Endodermal cell (in vitro differentiated cells): ENCODE results near the gene HUS1B. TPM values are rescaled to one million over a fixed set of nuclear protein-coding genes. Genes with fewer than 3 reads are reported as not detected.

Experiments
- DNase-seq: peaks from one replicate; pipeline ENCODE4 v3.0.0-alpha.2; 2017
- H3K27ac ChIP-seq: 2 replicates; pipeline ENCODE4 v1.5.1; 2013; ENCODE audit warnings: mild to moderate bottlenecking, low read depth, low read length, moderate library complexity
- H3K27me3 ChIP-seq: 2 replicates; pipeline ENCODE4 v1.6.1; 2013; ENCODE audit warnings: mild to moderate bottlenecking, low read length, moderate library complexity; ENCODE audit not compliant: insufficient read depth, control insufficient read depth, poor library complexity, severe bottlenecking
- H3K36me3 ChIP-seq: 2 replicates; pipeline ENCODE4 v1.7.0; 2013; ENCODE audit warnings: mild to moderate bottlenecking, low read length, moderate library complexity; ENCODE audit not compliant: control insufficient read depth, insufficient read depth
- H3K4me1 ChIP-seq: one replicate; pipeline ENCODE4 v1.7.0; 2013; ENCODE audit warnings: low read length; ENCODE audit not compliant: control insufficient read depth, insufficient read depth
- H3K4me3 ChIP-seq: 2 replicates; pipeline ENCODE4 v1.5.1; 2013; ENCODE audit warnings: mild to moderate bottlenecking, low read length, moderate library complexity
- H3K9ac ChIP-seq: 2 replicates; pipeline ENCODE4 v1.6.1; 2013; ENCODE audit warnings: mild to moderate bottlenecking, low read length, moderate library complexity; ENCODE audit not compliant: poor library complexity, severe bottlenecking; ENCODE audit errors: extremely low read depth
- H3K9me3 ChIP-seq: 2 replicates; pipeline ENCODE4 v1.6.1; 2013; ENCODE audit warnings: mild to moderate bottlenecking, low read length, moderate library complexity; ENCODE audit not compliant: control insufficient read depth
- H3K27ac Mint-ChIP-seq: 2 replicates; pipeline ENCODE4 v1.8.0; 2020; ENCODE audit warnings: mixed read lengths
- H3K27me3 Mint-ChIP-seq: 2 replicates; pipeline ENCODE4 v1.8.0; 2021; ENCODE audit warnings: mild to moderate bottlenecking, mixed read lengths; ENCODE audit not compliant: insufficient read depth
- H3K36me3 Mint-ChIP-seq: 2 replicates; pipeline ENCODE4 v1.8.0; 2020; ENCODE audit warnings: low read depth, mixed read lengths
- H3K4me1 Mint-ChIP-seq: 2 replicates; pipeline ENCODE4 v1.8.0; 2020; ENCODE audit warnings: mixed read lengths
- H3K4me3 Mint-ChIP-seq: 2 replicates; pipeline ENCODE4 v1.8.0; 2020; ENCODE audit warnings: mild to moderate bottlenecking, moderate library complexity, mixed read lengths
- H3K9me3 Mint-ChIP-seq: 2 replicates; pipeline ENCODE4 v1.8.0; 2020; ENCODE audit warnings: mild to moderate bottlenecking, mixed read lengths
- CTCF ChIP-seq: fragments of 200-600 bp; sonication (generic); conservative IDR thresholded peaks from 2 replicates; pipeline ENCODE4 v1.5.0; 2021; ENCODE audit warnings: antibody characterized with exemption, mild to moderate bottlenecking
- WGBS, 2 experiments: methylation state at CpG; one replicate each; pipeline versions ENCODE4 v1.1.5 to v1.1.7; 2013; ENCODE audit warnings: missing lambda C conversion rate in 2 of 2, mixed read lengths in 1 of 2; ENCODE audit not compliant: insufficient coverage in 1 of 2, insufficient read length in 1 of 2; 5-methylcytosine and 5-hydroxymethylcytosine counted together
- total RNA-seq, 2 donors: library from RNA; stranded (reverse); fragmentation: NEBNext Ultra II Directional in 1 of 2; extraction: Animal tissue kit (Norgen Biotek cat#: 25700) in 1 of 2; gene quantifications; 2 replicates in 1 of 2; 3 replicates in 1 of 2; pipeline ENCODE4 v1.2.1, GENCODE V29; 2021

Gene HUS1B
- total RNA-seq, 2 donors from 2014 or later, result 1.0 to 1.1 TPM

- Mint-ChIP-seq H3K4me3 (no peak overlapping the region), H3K27me3 (no peaks in the 10 kb centered on the region), H3K9me3 (peaks cover 6% of the 10 kb centered on the region), H3K27ac (peak overlapping the region; percentile 53), H3K4me1 (peaks cover 13% of the 10 kb centered on the region), H3K36me3 (peaks cover 34% of the 10 kb centered on the region)
- Histone ChIP-seq H3K4me1 (peaks cover 2% of the 10 kb centered on the region), H3K36me3 (peaks cover 34% of the 10 kb centered on the region), H3K9me3 (peaks cover 5% of the 10 kb centered on the region), H3K4me3 (no peak overlapping the region), H3K27me3 (no peaks in the 10 kb centered on the region), H3K9ac (no peak overlapping the region), H3K27ac (no peak overlapping the region)
- no peak for DNase-seq
- TF ChIP-seq CTCF, result no peak
- WGBS, 2 experiments, result 89 to 94% methylated on average over 4 of the region's 4 CpGs
These were observed 36.0 kb downstream of the HUS1B start for GRCh38 chr6:620950-621349.

DNA sequence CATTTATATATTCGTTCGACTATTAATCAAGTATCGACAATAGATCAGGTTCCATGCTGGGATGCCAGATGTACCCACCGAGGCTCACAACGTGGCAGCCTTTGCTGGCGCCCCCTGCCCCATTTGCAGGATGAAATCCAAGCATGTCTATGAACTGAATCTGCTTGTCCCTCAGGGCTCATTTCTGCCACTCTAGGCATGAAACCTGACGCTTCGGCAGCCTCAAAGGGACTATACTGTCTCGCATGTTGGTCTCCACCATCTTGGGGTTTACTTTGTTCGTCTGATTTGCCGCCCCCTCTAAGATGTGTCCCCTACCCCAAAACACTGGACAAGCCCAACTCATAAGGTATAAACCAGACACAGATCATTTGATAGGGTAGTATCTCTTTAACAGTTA is 36.7 kb downstream of the HUS1B start:
- no peak for DNase-seq
- no peaks in the 10 kb centered on the region for H3K27me3 ChIP-seq
- WGBS, 2 experiments, result 92 to 98% methylated on average over 10 to 11 of the region's 11 CpGs
- no peak for TF ChIP-seq CTCF
- H3K36me3 Mint-ChIP-seq, result peaks cover 42% of the 10 kb centered on the region
- H3K9me3 ChIP-seq, result peaks cover 5% of the 10 kb centered on the region
- peaks cover 2% of the 10 kb centered on the region for H3K4me1 ChIP-seq
- no peak overlapping the region for H3K9ac ChIP-seq
- H3K27me3 Mint-ChIP-seq, result no peaks in the 10 kb centered on the region
- H3K9me3 Mint-ChIP-seq, result peaks cover 6% of the 10 kb centered on the region
- H3K36me3 ChIP-seq, result peaks cover 37% of the 10 kb centered on the region
- H3K4me3 Mint-ChIP-seq, result no peak overlapping the region
- no peak overlapping the region for H3K4me3 ChIP-seq
- no peak overlapping the region for H3K27ac ChIP-seq
- peaks cover 13% of the 10 kb centered on the region for H3K4me1 Mint-ChIP-seq
- H3K27ac Mint-ChIP-seq, result no peak overlapping the region

- Mint-ChIP-seq H3K27ac (no peak overlapping the region), H3K4me1 (peaks cover 25% of the 10 kb centered on the region), H3K36me3 (peaks cover 43% of the 10 kb centered on the region), H3K9me3 (peaks cover 6% of the 10 kb centered on the region), H3K27me3 (no peaks in the 10 kb centered on the region), H3K4me3 (no peak overlapping the region)
- no peak overlapping the region for H3K27ac ChIP-seq
- H3K9me3 ChIP-seq, result peaks cover 5% of the 10 kb centered on the region
- no peak overlapping the region for H3K9ac ChIP-seq
- peaks cover 10% of the 10 kb centered on the region for H3K4me1 ChIP-seq
- H3K4me3 ChIP-seq, result no peak overlapping the region
- peak; percentile 67 for DNase-seq
- peak; percentile 61 for TF ChIP-seq CTCF
- 94 to 96% methylated on average over 8 to 9 of the region's 11 CpGs for WGBS, 2 experiments
- H3K36me3 ChIP-seq, result peaks cover 30% of the 10 kb centered on the region
- no peaks in the 10 kb centered on the region for H3K27me3 ChIP-seq
These were observed 39.3 kb downstream of the HUS1B start for GRCh38 chr6:617456-618100.
